ENCODE results near the gene DHRS2.

DNA sequence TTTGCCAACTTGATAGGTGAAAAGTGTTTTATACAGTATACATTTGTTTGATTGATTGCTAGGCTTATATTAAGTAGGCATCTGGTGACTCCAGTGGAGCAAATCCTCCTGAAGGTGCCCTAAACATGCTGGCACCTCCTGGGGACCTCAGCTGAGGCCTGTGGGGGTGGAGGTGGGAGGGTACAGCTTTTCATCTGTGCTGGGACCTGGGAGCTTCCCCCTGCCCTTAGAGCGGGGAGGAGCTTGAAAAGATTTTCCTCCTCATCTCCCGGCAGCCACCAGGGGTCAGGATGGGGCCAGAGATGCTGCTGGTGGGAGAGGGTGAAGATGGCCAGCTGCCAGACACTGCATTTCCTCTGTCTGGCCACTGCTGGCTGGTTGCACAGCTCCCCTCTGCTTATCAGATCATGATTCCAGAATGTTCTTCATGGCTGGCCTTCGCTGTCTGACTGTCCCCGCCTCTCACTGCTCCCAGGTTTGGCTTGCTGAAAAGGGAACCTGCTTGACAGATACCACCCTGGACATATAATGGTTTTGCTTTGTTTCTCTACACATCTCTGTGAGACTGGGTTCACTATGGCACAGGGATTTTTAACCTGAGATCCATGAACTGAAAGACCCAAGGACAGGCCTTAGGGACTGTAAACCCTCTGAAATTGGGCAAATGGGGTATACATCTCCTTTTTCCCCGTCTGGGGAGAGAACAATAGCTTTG is 47.1 kb upstream of the DHRS2 start:
- TF ChIP-seq POLR2A (IDR thresholded peaks at IDR 0.05) = no peak
- TF ChIP-seq, protein P1, sequence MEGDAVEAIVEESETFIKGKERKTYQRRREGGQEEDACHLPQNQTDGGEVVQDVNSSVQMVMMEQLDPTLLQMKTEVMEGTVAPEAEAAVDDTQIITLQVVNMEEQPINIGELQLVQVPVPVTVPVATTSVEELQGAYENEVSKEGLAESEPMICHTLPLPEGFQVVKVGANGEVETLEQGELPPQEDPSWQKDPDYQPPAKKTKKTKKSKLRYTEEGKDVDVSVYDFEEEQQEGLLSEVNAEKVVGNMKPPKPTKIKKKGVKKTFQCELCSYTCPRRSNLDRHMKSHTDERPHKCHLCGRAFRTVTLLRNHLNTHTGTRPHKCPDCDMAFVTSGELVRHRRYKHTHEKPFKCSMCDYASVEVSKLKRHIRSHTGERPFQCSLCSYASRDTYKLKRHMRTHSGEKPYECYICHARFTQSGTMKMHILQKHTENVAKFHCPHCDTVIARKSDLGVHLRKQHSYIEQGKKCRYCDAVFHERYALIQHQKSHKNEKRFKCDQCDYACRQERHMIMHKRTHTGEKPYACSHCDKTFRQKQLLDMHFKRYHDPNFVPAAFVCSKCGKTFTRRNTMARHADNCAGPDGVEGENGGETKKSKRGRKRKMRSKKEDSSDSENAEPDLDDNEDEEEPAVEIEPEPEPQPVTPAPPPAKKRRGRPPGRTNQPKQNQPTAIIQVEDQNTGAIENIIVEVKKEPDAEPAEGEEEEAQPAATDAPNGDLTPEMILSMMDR (IDR thresholded peaks at IDR 0.05) = peak; percentile 74 to 99 (median 98)
